ENCODE measurements around the gene DCLK1. TPM values are rescaled to one million over a fixed set of nuclear protein-coding genes. Genes with fewer than 3 reads are reported as not detected.
A peak's percentile ranks its signal among the peaks of the same experiment; 100 is the strongest.

Gene DCLK1
- total RNA-seq, 2 donors from 2014 or later, result 4.7 to 10.1 TPM

GRCh38 chr13:35865341-35866240 is 265.6 kb downstream of the DCLK1 start:
- no peak for DNase-seq (ENCODE audit: low spot score)
- Histone ChIP-seq H3K4me3 (no peak overlapping the region), H3K9me3 (no peaks in the 10 kb centered on the region), H3K27ac (no peak overlapping the region), H3K4me1 (peaks cover 0 to 8% of the 10 kb centered on the region in 2 donors), H3K36me3 (no peaks in the 10 kb centered on the region), H3K27me3 (no peaks in the 10 kb centered on the region)
- TF ChIP-seq CTCF (IDR thresholded peaks at IDR 0.05), result no peak

GRCh38 chr13:35860661-35861060 is 270.5 kb downstream of the DCLK1 start:
- H3K36me3 ChIP-seq, result no peaks in the 10 kb centered on the region
- no peak for DNase-seq (ENCODE audit: low spot score)
- no peak overlapping the region for H3K27ac ChIP-seq
- peaks cover 0 to 21% of the 10 kb centered on the region in 2 donors for H3K4me1 ChIP-seq
- H3K4me3 ChIP-seq, result no peak overlapping the region
- no peaks in the 10 kb centered on the region for H3K27me3 ChIP-seq
- no peak for TF ChIP-seq CTCF (IDR thresholded peaks at IDR 0.05)
- H3K9me3 ChIP-seq, result no peaks in the 10 kb centered on the region

- peaks cover 0 to 21% of the 10 kb centered on the region in 2 donors for H3K4me1 ChIP-seq
- DNase-seq (ENCODE audit: low spot score), result no peak
- H3K27ac ChIP-seq, result no peak overlapping the region
Measured at GRCh38 chr13:35859981-35860380, 271.2 kb downstream of the DCLK1 start.

GRCh38 chr13:35858665-35859064 is 272.5 kb downstream of the DCLK1 start:
- no peak for DNase-seq (ENCODE audit: low spot score)
- H3K27ac ChIP-seq, result peak overlapping the region; percentile 47 to 69
- TF ChIP-seq CTCF (IDR thresholded peaks at IDR 0.05), result no peak
- no peaks in the 10 kb centered on the region for H3K36me3 ChIP-seq
- peaks cover 0 to 21% of the 10 kb centered on the region in 2 donors for H3K4me1 ChIP-seq
- no peak overlapping the region for H3K4me3 ChIP-seq
- no peaks in the 10 kb centered on the region for H3K9me3 ChIP-seq
- H3K27me3 ChIP-seq, result no peaks in the 10 kb centered on the region

More at GRCh38 chr13:35859981-35860380, 271.2 kb downstream of the DCLK1 start:
- Histone ChIP-seq H3K36me3 (no peaks in the 10 kb centered on the region), H3K4me3 (no peak overlapping the region), H3K9me3 (no peaks in the 10 kb centered on the region), H3K27me3 (no peaks in the 10 kb centered on the region)
- no peak for TF ChIP-seq CTCF (IDR thresholded peaks at IDR 0.05)

- Histone ChIP-seq H3K4me3 (no peak overlapping the region), H3K36me3 (no peaks in the 10 kb centered on the region), H3K27me3 (no peaks in the 10 kb centered on the region), H3K27ac (peak overlapping the region in 1 of 2 donors; percentile 3), H3K4me1 (peaks cover 0 to 21% of the 10 kb centered on the region in 2 donors), H3K9me3 (no peaks in the 10 kb centered on the region)
- no peak for TF ChIP-seq CTCF (IDR thresholded peaks at IDR 0.05)
- DNase-seq (ENCODE audit: low spot score), result no peak
Measured at GRCh38 chr13:35857769-35858168, 273.4 kb downstream of the DCLK1 start.
